Measurements from ENCODE around the gene OVAAL.

- TF ChIP-seq CTCF (IDR thresholded peaks at IDR 0.05; ENCODE audit: insufficient read depth, low read depth, low read length) (no peak), EZH2 (IDR thresholded peaks at IDR 0.05; ENCODE audit: insufficient read depth, low read length) (no peak)
Observed at GRCh38 chr1:180555411-180555810, 3.4 kb upstream of the OVAAL start.

All from astrocyte (in vitro differentiated cells and primary cell).